Activated T-helper 2 cell treated with anti-CD3 and anti-CD28 coated beads, Interferon-gamma antibody, Interleukin-2, Interleukin-4, amounts not matched to agents 10 μg/mL and 5 μg/mL and 100 μg/mL, durations not matched to agents 14 hours and 24 hours and 36 hours (primary cell): ENCODE results near the gene NOL8. TPM values are rescaled to one million over a fixed set of nuclear protein-coding genes. Genes with fewer than 3 reads are reported as not detected.

ENCODE experiments used
- DNase-seq: peaks from one replicate; pipeline ENCODE4 v3.0.0; 2021; ENCODE audit warnings: low spot score
- H3K27ac Mint-ChIP-seq: one replicate; pipeline ENCODE4 v1.8.0; 2021; ENCODE audit warnings: mixed read lengths
- H3K27me3 Mint-ChIP-seq: one replicate; pipeline ENCODE4 v1.8.0; 2021; ENCODE audit warnings: low read depth, mixed read lengths
- H3K36me3 Mint-ChIP-seq: one replicate; pipeline ENCODE4 v1.8.0; 2021; ENCODE audit warnings: low read depth, mixed read lengths
- H3K4me1 Mint-ChIP-seq: one replicate; pipeline ENCODE4 v1.8.0; 2021; ENCODE audit warnings: low read depth, mixed read lengths
- H3K4me3 Mint-ChIP-seq: one replicate; pipeline ENCODE4 v1.8.0; 2021; ENCODE audit warnings: low read depth, mild to moderate bottlenecking, moderate library complexity, mixed read lengths
- H3K9me3 Mint-ChIP-seq: one replicate; pipeline ENCODE4 v1.8.0; 2021; ENCODE audit warnings: mixed read lengths
- intact Hi-C: fragments of 100-400 bp; cut with micrococcal nuclease; formaldehyde crosslinking; loops from one replicate; pipeline ENCODE4 v1.15.1; 2023
- total RNA-seq: library from RNA; stranded (reverse); gene quantifications from 2 replicates; pipeline ENCODE4 v1.2.3, GENCODE V29; 2022

NOL8 gene
- total RNA-seq, 1 donor from 2014 or later, result 75.5 TPM

GRCh38 chr9:92298036-92298435 is 27.1 kb downstream of the NOL8 start:
- DNase-seq, result no peak
- Mint-ChIP-seq H3K4me1 (peaks cover 28% of the 10 kb centered on the region), H3K36me3 (peaks cover 66% of the 10 kb centered on the region), H3K27me3 (no peaks in the 10 kb centered on the region), H3K27ac (peak overlapping the region; percentile 55), H3K4me3 (no peak overlapping the region), H3K9me3 (no peaks in the 10 kb centered on the region)
- intact Hi-C loops, result loop anchor here (10.0 kb wide), 1 partner anchor 53 kb away; no protein-coding TSS in a partner anchor

GRCh38 chr9:92297611-92298010 is 27.5 kb downstream of the NOL8 start:
- DNase-seq, result no peak
- H3K9me3 Mint-ChIP-seq, result no peaks in the 10 kb centered on the region
- intact Hi-C loops, result loop anchor here (10.0 kb wide), 1 partner anchor 53 kb away; no protein-coding TSS in a partner anchor
- peak overlapping the region; percentile 55 for H3K27ac Mint-ChIP-seq
- H3K4me3 Mint-ChIP-seq, result peak overlapping the region; percentile 30
- H3K36me3 Mint-ChIP-seq, result peaks cover 66% of the 10 kb centered on the region
- peaks cover 31% of the 10 kb centered on the region for H3K4me1 Mint-ChIP-seq
- H3K27me3 Mint-ChIP-seq, result no peaks in the 10 kb centered on the region

- H3K36me3 Mint-ChIP-seq, result peaks cover 65% of the 10 kb centered on the region
- H3K4me3 Mint-ChIP-seq, result no peak overlapping the region
- peaks cover 46% of the 10 kb centered on the region for H3K4me1 Mint-ChIP-seq
- intact Hi-C loops, result loop anchor here (10.0 kb wide), 1 partner anchor 51 kb away; no protein-coding TSS in a partner anchor
- H3K27ac Mint-ChIP-seq, result peak overlapping the region; percentile 56
- no peaks in the 10 kb centered on the region for H3K9me3 Mint-ChIP-seq
- no peak for DNase-seq
- H3K27me3 Mint-ChIP-seq, result no peaks in the 10 kb centered on the region
These were observed 29.3 kb downstream of the NOL8 start for GRCh38 chr9:92295827-92296258.

GRCh38 chr9:92295240-92295790 is 29.8 kb downstream of the NOL8 start:
- no peak for DNase-seq
- peaks cover 65% of the 10 kb centered on the region for H3K36me3 Mint-ChIP-seq
- H3K27ac Mint-ChIP-seq, result peak overlapping the region; percentile 56
- peak overlapping the region; percentile 0 for H3K4me3 Mint-ChIP-seq
- intact Hi-C loops, result loop anchor here (10.0 kb wide), 1 partner anchor 51 kb away; no protein-coding TSS in a partner anchor
- peaks cover 46% of the 10 kb centered on the region for H3K4me1 Mint-ChIP-seq
- no peaks in the 10 kb centered on the region for H3K9me3 Mint-ChIP-seq
- no peaks in the 10 kb centered on the region for H3K27me3 Mint-ChIP-seq

- DNase-seq, result no peak
These were observed 30.9 kb downstream of the NOL8 start for GRCh38 chr9:92294297-92294676.

GRCh38 chr9:92293452-92294296 is 31.5 kb downstream of the NOL8 start, which contains the start of gene IARS1:
IARS1 (minus strand) TSS chr9:92293697; CDS start chr9:92289419, 4,278 bp downstream.
- Mint-ChIP-seq H3K4me1 (peaks cover 55% of the 10 kb centered on the region), H3K9me3 (no peaks in the 10 kb centered on the region)
- intact Hi-C loops, result loop anchor here (1.0 to 10.0 kb wide), 3 partner anchors 32 to 178 kb away; partner anchors contain the start of genes CENPP, NOL8 and SPTLC1

More at GRCh38 chr9:92294297-92294676, 30.9 kb downstream of the NOL8 start:
- H3K4me3 Mint-ChIP-seq, result peak overlapping the region; percentile 97
- H3K4me1 Mint-ChIP-seq, result peaks cover 55% of the 10 kb centered on the region
- H3K27me3 Mint-ChIP-seq, result no peaks in the 10 kb centered on the region
- H3K9me3 Mint-ChIP-seq, result no peaks in the 10 kb centered on the region
- peaks cover 69% of the 10 kb centered on the region for H3K36me3 Mint-ChIP-seq
- peak overlapping the region; percentile 99 for H3K27ac Mint-ChIP-seq
- intact Hi-C loops, result loop anchor here (10.0 kb wide), 1 partner anchor 49 kb away; no protein-coding TSS in a partner anchor

GRCh38 chr9:92293075-92293354 is 32.1 kb downstream of the NOL8 start:
- Mint-ChIP-seq H3K36me3 (peaks cover 67% of the 10 kb centered on the region), H3K4me3 (peak overlapping the region; percentile 97), H3K9me3 (no peaks in the 10 kb centered on the region), H3K4me1 (peaks cover 58% of the 10 kb centered on the region), H3K27me3 (no peaks in the 10 kb centered on the region), H3K27ac (peak overlapping the region; percentile 99)
- intact Hi-C loops, result loop anchor here (1.0 to 10.0 kb wide), 3 partner anchors 32 to 178 kb away; partner anchors contain the start of genes CENPP, NOL8 and SPTLC1
- DNase-seq, result no peak

More at GRCh38 chr9:92293452-92294296, 31.5 kb downstream of the NOL8 start, which contains the start of gene IARS1:
- H3K36me3 Mint-ChIP-seq, result peaks cover 66% of the 10 kb centered on the region
- peak within 1 kb of the TSS; percentile 99 for H3K27ac Mint-ChIP-seq
- DNase-seq, result peak; percentile 100
- no peaks in the 10 kb centered on the region for H3K27me3 Mint-ChIP-seq
- H3K4me3 Mint-ChIP-seq, result peak within 1 kb of the TSS; percentile 97

GRCh38 chr9:92292338-92293074 is 32.6 kb downstream of the NOL8 start:
- peak overlapping the region; percentile 97 for H3K4me3 Mint-ChIP-seq
- peak overlapping the region; percentile 99 for H3K27ac Mint-ChIP-seq
- DNase-seq, result no peak
- no peaks in the 10 kb centered on the region for H3K9me3 Mint-ChIP-seq
- intact Hi-C loops, result loop anchor here (1.0 to 10.0 kb wide), 3 partner anchors 33 to 177 kb away; partner anchors contain the start of genes CENPP, NOL8 and SPTLC1
- peaks cover 56% of the 10 kb centered on the region for H3K4me1 Mint-ChIP-seq
- H3K36me3 Mint-ChIP-seq, result peaks cover 67% of the 10 kb centered on the region
- no peaks in the 10 kb centered on the region for H3K27me3 Mint-ChIP-seq

GRCh38 chr9:92291577-92291976 is 33.6 kb downstream of the NOL8 start:
- intact Hi-C loops, result loop anchor here (10.0 kb wide), 1 partner anchor 47 kb away; no protein-coding TSS in a partner anchor
- Mint-ChIP-seq H3K27ac (no peak overlapping the region), H3K9me3 (no peaks in the 10 kb centered on the region), H3K36me3 (peaks cover 66% of the 10 kb centered on the region), H3K4me3 (peak overlapping the region; percentile 97), H3K4me1 (peaks cover 53% of the 10 kb centered on the region), H3K27me3 (no peaks in the 10 kb centered on the region)
- no peak for DNase-seq

- intact Hi-C loops, result loop anchor here (10.0 kb wide), 1 partner anchor 46 kb away; no protein-coding TSS in a partner anchor
- Mint-ChIP-seq H3K4me1 (peaks cover 51% of the 10 kb centered on the region), H3K9me3 (no peaks in the 10 kb centered on the region), H3K4me3 (peak overlapping the region; percentile 55), H3K27me3 (no peaks in the 10 kb centered on the region), H3K36me3 (peaks cover 62% of the 10 kb centered on the region), H3K27ac (peak overlapping the region; percentile 43)
- DNase-seq, result no peak
These were observed 34.2 kb downstream of the NOL8 start for GRCh38 chr9:92290785-92291429.

GRCh38 chr9:92289708-92290390 is 35.3 kb downstream of the NOL8 start:
- Mint-ChIP-seq H3K9me3 (no peaks in the 10 kb centered on the region), H3K27me3 (no peaks in the 10 kb centered on the region), H3K36me3 (peaks cover 69% of the 10 kb centered on the region), H3K27ac (no peak overlapping the region), H3K4me1 (peaks cover 48% of the 10 kb centered on the region), H3K4me3 (no peak overlapping the region)
- DNase-seq, result no peak
- intact Hi-C loops, result loop anchor here (10.0 kb wide), 1 partner anchor 45 kb away; no protein-coding TSS in a partner anchor
